Upper lobe of left lung (tissue), 4 donors: ENCODE data around the gene MRC2.

ENCODE experiments used
- EP300 ChIP-seq, 4 donors: sonication (generic); formaldehyde crosslinking; IDR thresholded peaks; one replicate each; pipeline ENCODE4 v1.5.1; 2017; ENCODE audit warnings: antibody characterized with exemption in 4 of 4, control low read depth in 2 of 4
- POLR2A ChIP-seq, 4 donors: fragments of 450-650 bp; IDR thresholded peaks; one replicate each; pipeline ENCODE4 v1.5.1; 2016 to 2017; ENCODE audit warnings: antibody characterized with exemption in 4 of 4, mild to moderate bottlenecking in 2 of 4
- TF ChIP-seq, protein P1 (sequence below), 6 experiments: fragments of 450-650 bp in 4 of 6; fragments of 200-600 bp in 2 of 6; sonication (generic) in 2 of 6; IDR thresholded peaks; one replicate each; pipeline ENCODE4 v1.5.1; 2016 to 2019; ENCODE audit warnings: antibody characterized with exemption in 6 of 6

DNA sequence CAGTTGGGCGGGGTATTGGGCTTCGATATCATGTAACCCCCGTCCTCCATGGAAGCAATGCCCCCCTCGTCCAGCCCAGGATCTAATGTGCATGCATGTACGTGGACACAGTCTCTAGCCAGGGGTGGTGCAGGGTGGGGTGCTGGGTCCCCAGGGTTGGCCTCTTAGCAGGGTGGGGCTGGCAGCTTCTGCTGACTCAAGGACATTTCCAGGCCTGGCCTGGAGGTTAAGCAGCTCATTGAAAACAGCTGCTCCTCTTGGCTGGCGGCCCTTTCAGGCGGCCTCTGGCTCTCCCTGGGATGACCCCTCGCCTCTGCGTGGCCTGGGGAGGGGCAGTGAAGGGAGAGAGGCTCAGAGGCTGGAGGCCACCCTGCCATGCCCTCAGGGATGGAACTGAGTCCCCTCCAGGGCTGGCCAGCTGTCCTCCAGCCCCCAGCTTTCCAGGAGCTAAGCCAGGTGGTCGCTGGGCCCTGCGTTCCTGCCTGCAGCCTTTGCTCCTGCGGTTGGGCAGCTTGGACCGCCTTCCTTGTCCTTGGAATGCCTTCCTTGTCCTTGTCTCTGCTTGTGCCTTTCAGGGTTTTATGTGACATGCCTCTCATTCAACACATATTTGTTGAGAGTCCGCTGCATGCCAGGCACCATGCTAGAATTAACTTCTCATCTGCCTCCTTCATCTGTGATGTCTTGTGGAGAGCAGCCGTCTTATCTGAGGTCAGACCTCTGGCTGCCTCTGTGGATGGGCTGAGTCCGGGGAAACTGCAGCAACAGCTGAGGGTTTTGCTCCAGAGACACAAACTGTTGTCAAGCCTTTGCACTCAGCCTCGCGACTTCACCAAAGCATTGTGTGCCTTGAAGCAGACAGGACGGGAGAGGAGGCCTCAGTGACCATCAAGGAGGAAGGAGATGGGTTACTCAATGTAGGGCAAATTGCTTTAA lies 26.6 kb downstream of the MRC2 start:
- TF ChIP-seq, protein P1, sequence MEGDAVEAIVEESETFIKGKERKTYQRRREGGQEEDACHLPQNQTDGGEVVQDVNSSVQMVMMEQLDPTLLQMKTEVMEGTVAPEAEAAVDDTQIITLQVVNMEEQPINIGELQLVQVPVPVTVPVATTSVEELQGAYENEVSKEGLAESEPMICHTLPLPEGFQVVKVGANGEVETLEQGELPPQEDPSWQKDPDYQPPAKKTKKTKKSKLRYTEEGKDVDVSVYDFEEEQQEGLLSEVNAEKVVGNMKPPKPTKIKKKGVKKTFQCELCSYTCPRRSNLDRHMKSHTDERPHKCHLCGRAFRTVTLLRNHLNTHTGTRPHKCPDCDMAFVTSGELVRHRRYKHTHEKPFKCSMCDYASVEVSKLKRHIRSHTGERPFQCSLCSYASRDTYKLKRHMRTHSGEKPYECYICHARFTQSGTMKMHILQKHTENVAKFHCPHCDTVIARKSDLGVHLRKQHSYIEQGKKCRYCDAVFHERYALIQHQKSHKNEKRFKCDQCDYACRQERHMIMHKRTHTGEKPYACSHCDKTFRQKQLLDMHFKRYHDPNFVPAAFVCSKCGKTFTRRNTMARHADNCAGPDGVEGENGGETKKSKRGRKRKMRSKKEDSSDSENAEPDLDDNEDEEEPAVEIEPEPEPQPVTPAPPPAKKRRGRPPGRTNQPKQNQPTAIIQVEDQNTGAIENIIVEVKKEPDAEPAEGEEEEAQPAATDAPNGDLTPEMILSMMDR (IDR thresholded peaks at IDR 0.05): no peak
- TF ChIP-seq POLR2A (IDR thresholded peaks at IDR 0.05) (no peak), EP300 (IDR thresholded peaks at IDR 0.05) (no peak)
